Vagina (tissue), 2 donors: ENCODE results near the gene CD9.

Source experiments
- POLR2A ChIP-seq, 2 donors: fragments of 450-650 bp; IDR thresholded peaks; one replicate each; pipeline ENCODE4 v1.6.1; 2017; ENCODE audit warnings: antibody characterized with exemption in 2 of 2, mild to moderate bottlenecking in 2 of 2, moderate library complexity in 2 of 2
- TF ChIP-seq, protein P1 (sequence below), 3 experiments: fragments of 450-650 bp in 2 of 3; fragments of 200-600 bp in 1 of 3; sonication (generic) in 1 of 3; IDR thresholded peaks; one replicate each; pipeline ENCODE4 v1.5.1; 2017 to 2019; ENCODE audit warnings: antibody characterized with exemption in 3 of 3, mild to moderate bottlenecking in 2 of 3, moderate library complexity in 2 of 3

DNA sequence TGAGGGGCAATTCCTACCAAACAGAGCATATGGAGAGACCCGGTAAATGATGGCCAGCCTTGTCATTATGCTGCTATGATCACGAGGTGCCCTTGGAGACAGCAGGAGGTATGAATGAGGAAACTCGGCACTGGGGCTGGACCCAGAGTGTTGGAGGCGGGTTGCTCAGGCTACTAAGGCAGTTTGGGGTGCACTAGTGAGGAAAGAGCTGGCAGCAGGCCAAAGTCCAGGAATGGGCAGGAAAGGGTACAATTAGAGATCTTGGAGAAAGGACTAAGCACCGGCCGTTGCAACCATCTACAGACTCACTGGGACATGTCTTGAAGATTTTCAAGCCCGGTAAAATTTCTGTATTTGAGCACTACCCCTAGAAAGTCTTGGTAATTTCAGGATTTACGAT is 54.3 kb downstream of the CD9 start:
- TF ChIP-seq, protein P1, sequence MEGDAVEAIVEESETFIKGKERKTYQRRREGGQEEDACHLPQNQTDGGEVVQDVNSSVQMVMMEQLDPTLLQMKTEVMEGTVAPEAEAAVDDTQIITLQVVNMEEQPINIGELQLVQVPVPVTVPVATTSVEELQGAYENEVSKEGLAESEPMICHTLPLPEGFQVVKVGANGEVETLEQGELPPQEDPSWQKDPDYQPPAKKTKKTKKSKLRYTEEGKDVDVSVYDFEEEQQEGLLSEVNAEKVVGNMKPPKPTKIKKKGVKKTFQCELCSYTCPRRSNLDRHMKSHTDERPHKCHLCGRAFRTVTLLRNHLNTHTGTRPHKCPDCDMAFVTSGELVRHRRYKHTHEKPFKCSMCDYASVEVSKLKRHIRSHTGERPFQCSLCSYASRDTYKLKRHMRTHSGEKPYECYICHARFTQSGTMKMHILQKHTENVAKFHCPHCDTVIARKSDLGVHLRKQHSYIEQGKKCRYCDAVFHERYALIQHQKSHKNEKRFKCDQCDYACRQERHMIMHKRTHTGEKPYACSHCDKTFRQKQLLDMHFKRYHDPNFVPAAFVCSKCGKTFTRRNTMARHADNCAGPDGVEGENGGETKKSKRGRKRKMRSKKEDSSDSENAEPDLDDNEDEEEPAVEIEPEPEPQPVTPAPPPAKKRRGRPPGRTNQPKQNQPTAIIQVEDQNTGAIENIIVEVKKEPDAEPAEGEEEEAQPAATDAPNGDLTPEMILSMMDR (IDR thresholded peaks at IDR 0.05), result no peak
- TF ChIP-seq POLR2A (IDR thresholded peaks at IDR 0.05), result no peak
